DND-41 (cell line): Measurements from ENCODE around the gene LIN7C.

Source experiments
- CTCF ChIP-seq: IDR thresholded peaks from 2 replicates; pipeline ENCODE4 v1.5.1; 2012; ENCODE audit warnings: borderline replicate concordance, low read length, moderate library complexity, mild to moderate bottlenecking; ENCODE audit not compliant: poor library complexity, severe bottlenecking; ENCODE audit errors: extremely low read depth
- EZH2 ChIP-seq: IDR thresholded peaks from 3 replicates; pipeline ENCODE4 v1.6.1; 2012; ENCODE audit warnings: borderline replicate concordance, low read depth, mild to moderate bottlenecking, moderate library complexity, low read length, inconsistent platforms; ENCODE audit not compliant: severe bottlenecking

GRCh38 chr11:27495710-27496300 is 10.8 kb downstream of the LIN7C start:
- no peak for TF ChIP-seq EZH2
- no peak for TF ChIP-seq CTCF
